Caco-2 (cell line): ENCODE data around the gene FCRL2. TPM values are rescaled to one million over a fixed set of nuclear protein-coding genes. Genes with fewer than 3 reads are reported as not detected.

Source experiments
- BruUV-seq: library from RNA; stranded (reverse); fragments of 400-500 nt; replicated peaks from 2 replicates; lab custom pipeline; 2021; lab: Mats Ljungman, UMichigan
- CTCF ChIA-PET: fragments of 300-600 bp; sonication (Branson Sonifier 250); formaldehyde crosslinking; loops from one replicate; lab custom pipeline; 2022; ENCODE audit warnings: antibody characterized with exemption; lab: Charles Lee
- POLR2A ChIA-PET: fragments of 300-600 bp; sonication (Branson Sonifier 250); formaldehyde crosslinking; loops from one replicate; lab custom pipeline; 2022; ENCODE audit warnings: antibody characterized with exemption; lab: Charles Lee
- DNase-seq, 2 experiments: peaks; one replicate each; pipeline versions ENCODE4 v3.0.0 to v3.0.0-alpha.2; 2020 to 2022
- H3K27me3 ChIP-seq: replicated peaks from 2 replicates; pipeline ENCODE4 v1.6.0; 2011; ENCODE audit warnings: low read length; ENCODE audit not compliant: control insufficient read depth, insufficient read depth
- H3K36me3 ChIP-seq: 2 replicates; pipeline ENCODE4 v1.5.1; 2011; ENCODE audit warnings: low read length; ENCODE audit not compliant: control insufficient read depth, insufficient read depth
- H3K4me1 ChIP-seq: fragments of 250-450 bp; sonication (Bioruptor Pico); 2 replicates; pipeline ENCODE4 v1.5.1; 2020; ENCODE audit warnings: mild to moderate bottlenecking
- H3K4me3 ChIP-seq: 2 replicates; pipeline ENCODE4 v1.5.1; 2011; ENCODE audit warnings: low read depth, mild to moderate bottlenecking, control low read depth, low read length
- H3K9me3 ChIP-seq: fragments of 250-450 bp; sonication (Bioruptor Pico); 2 replicates; pipeline ENCODE4 v1.5.1; 2020; ENCODE audit warnings: mild to moderate bottlenecking, moderate library complexity
- H3K27ac Mint-ChIP-seq: one replicate; pipeline ENCODE4 v1.8.0; 2022; ENCODE audit warnings: mixed read lengths; ENCODE audit not compliant: unreplicated experiment
- H3K27me3 Mint-ChIP-seq: one replicate; pipeline ENCODE4 v1.8.0; 2022; ENCODE audit warnings: mixed read lengths; ENCODE audit not compliant: insufficient read depth, unreplicated experiment
- H3K36me3 Mint-ChIP-seq: one replicate; pipeline ENCODE4 v1.8.0; 2022; ENCODE audit warnings: mild to moderate bottlenecking, mixed read lengths; ENCODE audit not compliant: insufficient read depth, unreplicated experiment
- H3K4me1 Mint-ChIP-seq: one replicate; pipeline ENCODE4 v1.8.0; 2022; ENCODE audit warnings: low read depth, mixed read lengths; ENCODE audit not compliant: unreplicated experiment
- H3K4me3 Mint-ChIP-seq: one replicate; pipeline ENCODE4 v1.8.0; 2022; ENCODE audit warnings: mild to moderate bottlenecking, moderate library complexity, mixed read lengths; ENCODE audit not compliant: unreplicated experiment
- H3K9me3 Mint-ChIP-seq: one replicate; pipeline ENCODE4 v1.8.0; 2022; ENCODE audit warnings: mixed read lengths; ENCODE audit not compliant: unreplicated experiment
- CTCF ChIP-seq, 2 experiments: fragments of 200-600 bp in 1 of 2; IDR thresholded peaks; 1 replicate in 1 of 2; 2 replicates in 1 of 2; pipeline versions ENCODE4 v1.5.1 to v1.8.0; 2011 to 2022; ENCODE audit warnings: antibody characterized with exemption in 1 of 2, control low read depth in 1 of 2, inconsistent platforms in 1 of 2, low read depth in 1 of 2, low read length in 1 of 2, mild to moderate bottlenecking in 1 of 2, moderate library complexity in 1 of 2; ENCODE audit not compliant: insufficient read depth in 1 of 2, severe bottlenecking in 1 of 2, unreplicated experiment in 1 of 2
- intact Hi-C: fragments of 100-400 bp; cut with micrococcal nuclease; formaldehyde crosslinking; loops from one replicate; pipeline ENCODE4 v1.10.0; 2022; ENCODE audit not compliant: unreplicated experiment
- total RNA-seq: library from RNA; stranded (reverse); gene quantifications from 2 replicates; pipeline ENCODE4 v1.2.3, GENCODE V29; 2022

Gene FCRL2
- total RNA-seq, 1 experiment from 2014 or later: not detected

- H3K36me3 ChIP-seq: no peaks in the 10 kb centered on the region
- BruUV-seq: no TSS peak
- Mint-ChIP-seq H3K9me3 (no peaks in the 10 kb centered on the region), H3K36me3 (no peaks in the 10 kb centered on the region), H3K4me3 (no peak overlapping the region), H3K27me3 (peaks cover 30% of the 10 kb centered on the region), H3K27ac (no peak overlapping the region), H3K4me1 (no peaks in the 10 kb centered on the region)
- no peaks in the 10 kb centered on the region for H3K9me3 ChIP-seq
- intact Hi-C loops: no loop called here
- no peak for DNase-seq
- TF ChIP-seq CTCF (IDR thresholded peaks at IDR 0.05; ENCODE audit: insufficient read depth in 1 of 2, low read depth in 1 of 2, low read length in 1 of 2, severe bottlenecking in 1 of 2, unreplicated experiment in 1 of 2): no peak
- no peaks in the 10 kb centered on the region for H3K4me1 ChIP-seq
- H3K27me3 ChIP-seq: no peaks in the 10 kb centered on the region
- H3K4me3 ChIP-seq: no peak overlapping the region
- ChIA-PET POLR2A (no interaction called here), CTCF (no interaction called here)
These were observed 73.0 kb downstream of the FCRL2 start for GRCh38 chr1:157703981-157704380.

- Mint-ChIP-seq H3K27ac (no peak overlapping the region), H3K9me3 (no peaks in the 10 kb centered on the region), H3K4me1 (no peaks in the 10 kb centered on the region), H3K4me3 (no peak overlapping the region), H3K36me3 (no peaks in the 10 kb centered on the region), H3K27me3 (peaks cover 23% of the 10 kb centered on the region)
- Histone ChIP-seq H3K9me3 (no peaks in the 10 kb centered on the region), H3K4me3 (no peak overlapping the region), H3K36me3 (no peaks in the 10 kb centered on the region), H3K4me1 (no peaks in the 10 kb centered on the region), H3K27me3 (no peaks in the 10 kb centered on the region)
- no peak for DNase-seq
- CTCF ChIA-PET: no interaction called here
- POLR2A ChIA-PET: no interaction called here
- no peak for TF ChIP-seq CTCF (IDR thresholded peaks at IDR 0.05; ENCODE audit: insufficient read depth in 1 of 2, low read depth in 1 of 2, low read length in 1 of 2, severe bottlenecking in 1 of 2, unreplicated experiment in 1 of 2)
- intact Hi-C loops: no loop called here
- BruUV-seq: no TSS peak
These were observed 74.6 kb downstream of the FCRL2 start for GRCh38 chr1:157702308-157702825.

DNA sequence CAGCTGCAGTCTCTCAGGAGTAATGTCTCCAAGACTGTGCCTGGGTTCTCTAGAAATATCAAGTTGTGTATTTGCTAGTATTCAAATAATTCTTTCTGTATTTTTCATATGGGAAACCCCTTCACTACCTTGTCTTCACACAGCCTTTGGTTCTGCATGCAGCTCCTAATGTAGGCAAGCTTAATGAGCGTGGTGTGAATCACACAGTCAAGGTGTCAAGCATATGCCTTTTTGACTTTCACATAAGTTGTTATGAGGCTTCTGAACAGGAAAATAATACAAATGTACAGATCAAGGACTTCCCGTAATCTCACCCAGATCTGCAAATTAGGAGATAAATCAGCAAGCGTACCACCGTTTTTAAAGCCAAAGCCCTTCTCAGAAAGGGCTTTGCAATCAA, 76.2 kb downstream of the FCRL2 start, which contains the start of gene FCRL3:
Gene FCRL3, minus strand, starts transcription at position 38 of the 400 bp plus-strand sequence. CDS start 280 bp downstream, outside the sequence.
- Histone ChIP-seq H3K27me3 (no peaks in the 10 kb centered on the region), H3K9me3 (no peaks in the 10 kb centered on the region), H3K4me3 (no peak within 1 kb of the TSS), H3K36me3 (no peaks in the 10 kb centered on the region), H3K4me1 (no peaks in the 10 kb centered on the region)
- Mint-ChIP-seq H3K9me3 (no peaks in the 10 kb centered on the region), H3K27ac (no peak within 1 kb of the TSS), H3K36me3 (no peaks in the 10 kb centered on the region), H3K27me3 (peaks cover 23% of the 10 kb centered on the region), H3K4me1 (no peaks in the 10 kb centered on the region), H3K4me3 (no peak within 1 kb of the TSS)
- intact Hi-C loops: no loop called here
- no peak for TF ChIP-seq CTCF (IDR thresholded peaks at IDR 0.05; ENCODE audit: insufficient read depth in 1 of 2, low read depth in 1 of 2, low read length in 1 of 2, severe bottlenecking in 1 of 2, unreplicated experiment in 1 of 2)
- ChIA-PET CTCF (no interaction called here), POLR2A (no interaction called here)
- DNase-seq: no peak
- BruUV-seq: no TSS peak
